AG10803 (cell line): ENCODE results near the gene ZW10.
"Not testable (repeated sequence)": the region's sequence is repeated elsewhere in the genome, so short reads cannot be mapped to it uniquely, and the experiment has no call there.

Experiments
- DNase-seq: peaks from one replicate; pipeline ENCODE4 v3.0.0; 2010; ENCODE audit warnings: low read depth
- H3K4me3 ChIP-seq: 2 replicates; pipeline ENCODE4 v1.5.1; 2011; ENCODE audit warnings: mild to moderate bottlenecking, low read length, control low read depth
- TF ChIP-seq, protein P1 (sequence below): conservative IDR thresholded peaks from 2 replicates; pipeline ENCODE4 v1.5.1; 2011; ENCODE audit warnings: mild to moderate bottlenecking, low read length, control low read depth, inconsistent platforms

The ZW10 gene

GRCh38 chr11:113715882-113716625 is 57.4 kb downstream of the ZW10 start:
- TF ChIP-seq, protein P1, sequence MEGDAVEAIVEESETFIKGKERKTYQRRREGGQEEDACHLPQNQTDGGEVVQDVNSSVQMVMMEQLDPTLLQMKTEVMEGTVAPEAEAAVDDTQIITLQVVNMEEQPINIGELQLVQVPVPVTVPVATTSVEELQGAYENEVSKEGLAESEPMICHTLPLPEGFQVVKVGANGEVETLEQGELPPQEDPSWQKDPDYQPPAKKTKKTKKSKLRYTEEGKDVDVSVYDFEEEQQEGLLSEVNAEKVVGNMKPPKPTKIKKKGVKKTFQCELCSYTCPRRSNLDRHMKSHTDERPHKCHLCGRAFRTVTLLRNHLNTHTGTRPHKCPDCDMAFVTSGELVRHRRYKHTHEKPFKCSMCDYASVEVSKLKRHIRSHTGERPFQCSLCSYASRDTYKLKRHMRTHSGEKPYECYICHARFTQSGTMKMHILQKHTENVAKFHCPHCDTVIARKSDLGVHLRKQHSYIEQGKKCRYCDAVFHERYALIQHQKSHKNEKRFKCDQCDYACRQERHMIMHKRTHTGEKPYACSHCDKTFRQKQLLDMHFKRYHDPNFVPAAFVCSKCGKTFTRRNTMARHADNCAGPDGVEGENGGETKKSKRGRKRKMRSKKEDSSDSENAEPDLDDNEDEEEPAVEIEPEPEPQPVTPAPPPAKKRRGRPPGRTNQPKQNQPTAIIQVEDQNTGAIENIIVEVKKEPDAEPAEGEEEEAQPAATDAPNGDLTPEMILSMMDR: no peak
- H3K4me3 ChIP-seq: no peak overlapping the region
- DNase-seq: no peak

- TF ChIP-seq, protein P1: no peak
- no peak overlapping the region for H3K4me3 ChIP-seq
- DNase-seq: no peak
Measured at GRCh38 chr11:113715273-113715672, 58.2 kb downstream of the ZW10 start.

GRCh38 chr11:113710989-113711388 is 62.5 kb downstream of the ZW10 start:
- no peak overlapping the region for H3K4me3 ChIP-seq
- DNase-seq: no peak
- TF ChIP-seq, protein P1: no peak

DNA sequence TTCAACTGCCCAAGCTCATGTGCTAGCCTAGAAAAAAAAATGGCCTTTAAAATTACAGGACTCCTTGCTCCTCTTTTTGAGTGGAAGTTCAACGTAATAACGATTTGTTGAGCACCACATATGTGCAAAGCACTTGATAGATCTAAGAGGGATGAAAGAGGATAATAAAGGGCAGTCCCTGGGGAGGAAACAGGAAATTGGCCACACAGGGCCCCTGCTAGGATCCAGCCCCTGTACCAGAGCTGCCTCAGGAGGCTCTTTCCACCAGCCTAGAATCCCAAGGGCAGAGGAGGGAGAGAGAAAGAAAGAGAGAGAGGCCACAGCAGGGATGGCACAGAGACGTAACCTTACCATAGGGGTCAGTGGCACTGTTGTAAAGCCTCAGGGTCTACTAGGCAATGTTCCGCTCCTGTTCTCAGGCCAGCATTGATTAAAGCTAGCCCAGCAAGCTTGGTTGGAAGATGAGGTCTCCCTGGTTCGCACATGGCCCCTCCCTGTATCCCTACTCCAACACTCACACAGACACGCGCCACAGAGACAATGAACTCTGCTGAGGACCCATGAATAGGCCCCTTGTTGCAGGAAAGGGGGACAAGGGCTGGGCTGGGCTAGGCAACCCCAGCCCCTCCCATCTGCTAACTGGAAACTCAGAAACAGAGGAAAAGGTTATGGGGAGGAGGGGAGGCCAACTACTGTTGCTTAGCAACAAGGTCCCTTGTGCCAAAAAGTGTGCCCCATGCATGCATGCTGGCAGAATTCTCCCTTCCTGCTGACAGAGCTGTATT is 67.4 kb downstream of the ZW10 start, which contains the start of gene TMPRSS5:
Gene TMPRSS5, minus strand, starts transcription at position 438 of the 785 bp plus-strand sequence. Its CDS starts 84 bp downstream, at position 354.
- TF ChIP-seq, protein P1: no peak
- H3K4me3 ChIP-seq: no peak within 1 kb of the TSS
- no peak for DNase-seq

GRCh38 chr11:113703551-113703950 is 69.9 kb downstream of the ZW10 start:
- not testable (repeated sequence) for DNase-seq, H3K4me3 ChIP-seq

DNA sequence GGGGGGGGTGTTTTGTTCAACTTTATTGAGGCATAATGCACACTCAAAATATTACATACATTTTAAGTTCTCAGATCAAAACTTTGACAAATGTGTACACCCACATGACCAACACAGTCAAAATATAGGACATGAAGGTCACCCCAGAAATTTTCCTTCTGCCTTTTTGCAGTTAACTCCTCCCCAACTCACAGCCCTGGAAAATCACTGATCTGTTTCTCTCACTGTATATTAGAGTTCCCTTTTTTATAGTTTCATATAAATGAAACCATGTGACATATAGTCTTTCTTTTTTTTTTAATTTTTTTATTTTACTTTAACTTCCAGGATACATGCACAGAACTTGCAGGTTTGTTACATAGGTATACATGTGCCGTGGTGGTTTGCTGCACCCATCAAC is 72.0 kb downstream of the ZW10 start:
- DNase-seq: no peak
- TF ChIP-seq, protein P1: no peak

GRCh38 chr11:113698515-113698914 is 75.0 kb downstream of the ZW10 start:
- TF ChIP-seq, protein P1: no peak
- DNase-seq: no peak
- H3K4me3 ChIP-seq: no peak overlapping the region

More for the DNA sequence above, 72.0 kb downstream of the ZW10 start:
- no peak overlapping the region for H3K4me3 ChIP-seq
